Adipose tissue (tissue), 3 donors: Measurements from ENCODE around the gene DISC1. TPM values are rescaled to one million over a fixed set of nuclear protein-coding genes. Genes with fewer than 3 reads are reported as not detected.
"Not testable (repeated sequence)": the region's sequence is repeated elsewhere in the genome, so short reads cannot be mapped to it uniquely, and the experiment has no call there.

Source experiments
- H3K27ac ChIP-seq: one replicate; pipeline ENCODE4 v1.5.1; 2013; ENCODE audit warnings: low read depth, low read length
- WGBS, 3 donors: extraction: QIAGEN DNeasy Blood & Tissue Kit; methylation state at CpG; one replicate each; pipeline ENCODE4 v1.1.7; 2013; 5-methylcytosine and 5-hydroxymethylcytosine counted together
- polyA plus RNA-seq, 3 donors: library from polyadenylated mRNA; stranded (reverse); fragments of 200-250 nt; gene quantifications; one replicate each; pipeline ENCODE4 v1.2.3, GENCODE V29; 2013
- donor health status: healthy with polysubstance abuse.
- donor health status: Bipolar disorder and iron deficiency.
- donor health status: healthy.

The DISC1 gene
- polyA plus RNA-seq, 3 donors, result 0.48 to 1.5 (median 1.4) TPM

DNA sequence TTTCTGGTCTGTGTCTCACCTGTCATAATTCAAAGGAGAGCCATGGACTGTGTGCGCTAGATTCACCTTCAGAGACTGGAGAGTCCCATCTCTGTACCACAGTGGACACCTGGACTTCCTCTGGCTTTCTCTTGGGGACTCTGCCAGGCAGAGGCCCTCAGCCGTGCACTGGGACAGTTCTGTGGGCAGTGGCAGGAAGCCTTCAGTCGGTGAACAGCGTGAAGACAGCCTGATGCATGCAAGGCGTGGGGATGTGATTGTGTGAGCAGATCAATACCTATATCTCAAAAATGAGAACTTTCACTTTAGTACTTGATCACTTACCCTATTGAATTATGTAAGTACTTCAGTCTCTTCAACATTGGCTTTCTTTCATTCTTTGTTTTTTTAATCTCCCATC, 245.3 kb downstream of the DISC1 start:
- WGBS, 3 donors, result 52 to 75% (median 57%) methylated on average over 5 of the region's 5 CpGs

DNA sequence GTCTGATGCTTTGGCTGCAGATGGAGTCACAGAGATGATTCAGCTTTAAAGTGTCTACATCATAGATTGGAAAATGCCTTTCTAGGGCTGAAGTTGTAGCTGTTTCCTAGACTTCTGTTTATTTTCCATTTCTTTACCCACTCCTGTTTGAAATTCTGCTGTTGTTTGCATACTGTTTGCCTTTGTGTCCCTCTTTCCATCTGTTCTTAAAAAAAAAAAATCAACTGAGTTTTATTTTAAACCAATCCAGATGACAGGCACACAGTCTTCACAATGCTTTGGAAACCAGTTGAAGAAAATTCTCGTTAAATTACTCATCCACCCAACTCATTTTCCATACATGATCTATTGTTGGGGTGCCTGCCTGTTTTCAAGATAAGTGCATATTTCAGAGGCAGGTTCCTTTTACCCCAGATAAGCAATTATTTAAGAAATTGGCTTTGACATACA, 245.9 kb downstream of the DISC1 start:
- 82 to 93% (median 92%) methylated on average over 1 of the region's 1 CpG for WGBS, 3 donors
- no peak overlapping the region for H3K27ac ChIP-seq

More for the DNA sequence above, 245.3 kb downstream of the DISC1 start:
- H3K27ac ChIP-seq, result no peak overlapping the region

DNA sequence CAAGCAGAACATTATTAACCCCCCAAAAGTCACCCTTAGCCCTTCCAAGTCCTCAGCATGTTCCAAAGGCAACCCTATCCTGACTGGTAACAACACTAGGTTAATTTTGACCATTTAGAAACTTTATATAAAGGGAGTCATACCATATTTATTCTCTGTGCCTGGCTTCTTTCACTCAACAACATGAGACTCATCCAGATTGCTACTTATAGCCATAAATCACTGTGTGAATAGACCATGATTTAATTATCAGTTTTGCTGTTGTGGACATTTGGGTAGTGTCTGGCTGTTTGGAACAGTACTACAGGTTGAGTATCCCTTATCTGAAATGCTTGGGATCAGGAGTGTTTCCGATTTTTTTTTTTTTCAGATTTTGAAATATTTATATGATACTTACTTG, 252.1 kb downstream of the DISC1 start:
- no peak overlapping the region for H3K27ac ChIP-seq
- 73 to 95% (median 93%) methylated on average over 1 of the region's 1 CpG for WGBS, 3 donors

DNA sequence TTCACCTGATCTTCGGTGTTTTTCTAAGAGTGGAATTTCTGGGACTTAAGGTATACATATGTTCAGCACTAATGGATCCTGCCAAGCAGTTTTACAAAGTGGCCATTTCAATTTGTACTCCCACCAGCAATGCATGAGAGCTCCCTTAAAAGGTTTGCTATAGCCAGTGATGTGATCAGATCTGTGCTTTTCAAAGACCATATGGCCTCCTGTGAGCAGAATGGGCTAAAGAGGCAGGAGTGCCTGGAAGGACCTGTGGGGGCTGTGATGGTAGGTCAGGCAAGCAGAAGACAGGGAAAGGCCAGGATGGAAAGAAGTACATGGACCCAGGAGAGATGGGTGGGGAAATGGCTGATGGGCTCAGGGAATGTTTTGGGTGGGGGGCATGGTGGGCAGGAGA, 252.7 kb downstream of the DISC1 start:
- no peak overlapping the region for H3K27ac ChIP-seq
- 88 to 92% (median 90%) methylated on average over 1 of the region's 1 CpG for WGBS, 3 donors

DNA sequence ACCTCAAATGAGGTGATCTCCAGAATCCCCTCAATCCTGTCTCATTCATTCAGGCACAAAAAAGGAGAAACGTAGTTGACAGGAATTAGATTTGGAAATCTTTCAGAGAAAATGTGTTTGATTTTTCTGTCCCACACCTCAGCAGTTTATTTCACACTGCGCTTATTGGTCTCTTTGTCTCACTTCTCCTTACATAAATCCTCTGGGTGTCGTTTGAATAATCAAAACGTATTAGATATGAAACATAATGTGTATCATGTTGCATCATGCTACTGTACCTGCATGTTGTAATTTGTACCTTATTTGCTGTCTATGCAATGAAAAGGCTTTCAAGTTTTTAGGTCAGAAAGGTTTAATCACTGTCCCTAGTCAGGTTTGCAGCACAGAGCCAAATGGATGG, 255.7 kb downstream of the DISC1 start:
- no peak overlapping the region for H3K27ac ChIP-seq
- WGBS, 3 donors, result 91 to 95% (median 92%) methylated on average over 4 of the region's 4 CpGs

DNA sequence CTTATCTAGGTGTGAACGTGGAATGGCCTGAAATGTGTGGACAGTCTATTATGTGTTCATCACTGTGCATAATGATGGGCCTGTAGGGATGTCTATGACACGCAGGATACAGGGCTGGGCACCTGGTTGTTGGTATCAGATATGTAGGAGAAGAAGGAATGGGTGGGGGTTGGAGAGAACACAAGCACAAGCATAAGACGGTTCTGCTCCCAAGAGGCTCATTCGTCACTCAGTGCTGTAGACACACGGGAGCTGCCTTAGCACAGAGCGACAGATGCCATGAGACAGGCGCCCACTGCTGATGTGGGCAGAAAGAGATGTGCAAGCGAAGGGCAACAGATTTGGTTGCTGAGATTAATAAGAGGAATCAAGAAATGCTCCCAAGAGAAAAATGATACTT, 256.2 kb downstream of the DISC1 start:
- 87 to 94% (median 91%) methylated on average over 8 of the region's 8 CpGs for WGBS, 3 donors
- no peak overlapping the region for H3K27ac ChIP-seq

DNA sequence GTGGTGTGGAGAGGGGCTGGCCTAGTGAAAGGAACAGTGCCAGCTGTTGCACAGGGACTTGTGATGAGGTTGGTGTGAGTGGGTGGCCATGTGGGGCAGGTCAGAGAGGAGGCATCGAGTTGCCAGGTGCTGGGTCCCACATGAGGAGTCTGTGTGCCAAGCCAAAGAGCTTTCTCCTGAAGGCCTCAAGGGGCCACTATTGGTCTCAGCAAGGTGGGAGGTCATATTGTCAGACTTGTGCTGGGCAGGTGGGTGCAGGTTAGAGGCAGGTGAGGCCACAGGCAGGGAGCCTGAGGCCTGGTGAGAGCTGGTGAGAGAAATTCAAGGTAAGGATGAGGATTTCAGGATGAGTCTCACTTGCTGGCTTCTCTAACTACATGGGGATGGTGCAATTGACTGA, 256.8 kb downstream of the DISC1 start:
- WGBS, 3 donors, result 88 to 91% (median 90%) methylated on average over 1 of the region's 1 CpG
- H3K27ac ChIP-seq, result no peak overlapping the region

DNA sequence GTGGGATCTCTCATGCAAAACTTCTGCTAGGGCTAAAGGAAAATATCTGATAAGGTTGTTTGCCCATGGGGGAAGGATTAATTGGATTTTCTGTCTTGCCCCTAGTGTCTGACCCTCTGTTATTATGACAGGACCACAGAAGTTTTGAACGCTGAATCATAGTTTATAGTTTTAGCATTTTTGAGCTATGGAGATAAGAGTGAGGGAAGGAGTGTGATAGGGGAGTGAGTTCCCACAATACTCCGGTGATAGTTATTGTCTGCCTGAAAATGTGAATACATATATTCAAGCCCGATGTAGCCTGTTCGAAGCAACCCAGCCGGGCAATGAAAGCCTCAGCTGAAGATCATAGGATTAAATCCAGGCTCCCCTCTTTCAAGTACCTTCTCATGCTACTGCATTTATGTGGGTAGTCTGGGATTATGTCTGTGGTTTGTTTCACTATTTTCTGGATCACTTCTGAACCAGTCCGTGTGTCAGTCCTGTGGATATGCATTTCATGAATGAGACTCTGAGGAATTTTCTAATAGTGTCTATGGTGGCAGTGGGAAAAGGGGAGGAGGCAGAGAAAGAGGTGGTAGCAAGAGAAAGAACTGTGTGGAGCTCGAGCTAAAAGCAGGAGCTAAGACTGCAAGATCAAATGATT, 258.7 kb downstream of the DISC1 start:
- WGBS, 3 donors, result 68 to 75% (median 69%) methylated on average over 7 of the region's 7 CpGs
- no peak overlapping the region for H3K27ac ChIP-seq

DNA sequence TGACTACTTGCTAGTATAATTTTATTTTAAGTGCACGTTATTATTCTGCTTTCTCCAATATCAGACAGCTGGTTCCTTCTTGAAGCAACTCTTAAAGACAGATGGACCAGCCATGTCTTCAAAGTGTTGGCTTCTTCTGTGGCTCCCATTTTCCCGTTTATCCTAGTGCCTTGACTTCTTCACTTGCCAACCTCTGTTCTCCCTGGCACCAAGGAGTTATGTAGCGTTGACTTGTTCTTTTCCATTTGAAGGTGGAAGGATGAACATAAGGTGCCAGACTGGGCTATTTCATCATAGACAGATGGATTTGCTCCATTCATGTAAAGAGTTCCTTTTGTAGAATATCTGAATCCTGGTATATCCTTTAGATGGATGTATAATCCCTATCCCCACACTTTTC, 260.6 kb downstream of the DISC1 start:
- WGBS, 3 donors, result 92 to 97% (median 94%) methylated on average over 3 of the region's 3 CpGs

DNA sequence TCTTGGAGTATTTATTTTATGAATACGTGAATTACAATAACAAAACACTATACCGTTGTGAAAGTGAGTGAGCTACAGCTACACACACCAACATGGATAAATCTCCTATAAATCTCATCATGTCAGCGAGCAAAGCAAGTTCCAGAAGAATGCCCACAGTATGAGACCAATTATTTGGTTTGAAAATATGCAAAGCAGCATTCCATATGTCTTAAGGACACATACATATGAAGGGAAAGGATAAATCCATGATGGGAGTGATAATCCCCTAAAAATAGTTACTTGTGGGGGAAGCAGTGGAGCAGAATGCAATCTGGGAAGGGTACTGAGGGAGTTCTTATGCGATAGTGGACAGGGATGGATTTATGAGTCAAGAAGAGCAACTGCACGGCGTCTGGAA, 261.3 kb downstream of the DISC1 start:
- 90 to 94% (median 90%) methylated on average over 6 of the region's 6 CpGs for WGBS, 3 donors
- H3K27ac ChIP-seq, result no peak overlapping the region

More for the DNA sequence above, 260.6 kb downstream of the DISC1 start:
- no peak overlapping the region for H3K27ac ChIP-seq

DNA sequence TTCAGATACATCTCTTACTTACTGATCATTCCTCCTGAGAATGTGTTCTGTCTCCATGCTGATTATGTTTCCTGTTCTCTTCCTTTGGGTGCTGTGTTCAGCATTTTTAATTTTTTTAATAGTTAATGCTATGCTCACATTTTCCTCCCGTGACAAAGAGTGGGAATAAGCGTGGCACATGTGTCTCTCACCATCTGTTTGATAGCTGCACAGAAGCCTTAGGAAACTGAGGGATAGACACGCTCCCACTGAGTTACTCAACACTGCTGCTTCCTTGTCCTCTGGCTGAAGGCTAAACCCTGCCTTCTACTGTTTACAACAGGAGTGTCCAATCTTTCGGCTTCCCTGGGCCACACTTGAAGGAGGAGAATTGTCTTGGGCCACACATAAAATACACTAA, 264.2 kb downstream of the DISC1 start:
- WGBS, 3 donors, result 84% methylated on average over 4 of the region's 4 CpGs
- no peak overlapping the region for H3K27ac ChIP-seq

DNA sequence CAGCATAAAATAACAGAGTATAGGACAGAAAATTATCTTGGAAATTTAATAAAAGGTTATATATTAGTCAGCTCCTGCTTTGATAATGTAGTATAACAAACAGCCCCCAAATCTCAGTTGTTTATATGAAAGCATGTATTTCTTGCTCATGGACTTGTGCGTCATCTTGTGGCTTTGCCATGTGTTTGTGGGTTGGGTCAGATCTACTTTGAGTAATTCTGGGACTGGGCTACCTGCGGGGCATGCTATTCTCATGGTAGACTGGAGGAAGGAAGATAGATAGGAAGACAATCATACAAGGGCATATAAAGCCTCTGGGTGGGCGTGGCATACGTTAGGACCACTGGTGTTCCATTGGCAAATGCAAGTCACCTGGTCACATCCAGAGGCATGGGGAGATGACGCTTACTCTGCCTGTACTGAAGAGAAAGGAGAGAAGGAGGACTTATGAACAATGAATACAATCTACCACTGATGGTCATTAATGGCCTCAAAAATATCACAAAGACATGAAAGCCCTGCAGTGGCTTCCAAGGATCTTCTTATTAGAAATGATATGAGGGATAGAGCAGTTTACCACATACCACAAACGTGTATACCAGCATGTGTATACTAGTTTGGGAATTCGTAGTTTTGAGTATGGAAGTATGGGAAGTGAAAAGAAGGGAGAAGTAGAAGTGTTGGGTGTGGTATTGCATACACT, 267.0 kb downstream of the DISC1 start:
- H3K27ac ChIP-seq, result no peak overlapping the region
- WGBS, 3 donors, result 91 to 94% (median 92%) methylated on average over 7 of the region's 7 CpGs

DNA sequence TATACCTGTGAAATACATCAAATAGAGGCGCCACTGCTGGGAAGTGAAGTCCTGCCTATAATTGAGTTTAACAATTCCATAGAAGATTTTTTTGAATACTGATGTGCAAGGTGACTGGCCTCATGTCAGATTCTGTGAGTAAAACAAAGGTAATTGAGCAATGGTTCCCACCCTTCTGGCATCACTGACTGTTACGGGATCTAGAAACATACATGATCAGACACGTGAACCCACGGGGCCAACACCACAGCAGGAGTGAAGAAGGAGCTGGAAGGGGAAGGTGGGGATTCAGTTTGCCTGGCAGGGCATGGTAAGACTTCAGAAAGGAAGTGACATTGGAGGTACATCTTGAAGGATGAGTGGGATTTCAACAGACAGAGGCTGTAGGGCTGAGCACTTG, 270.2 kb downstream of the DISC1 start:
- WGBS, 3 donors, result 95 to 98% (median 95%) methylated on average over 4 of the region's 4 CpGs
- H3K27ac ChIP-seq, result no peak overlapping the region

DNA sequence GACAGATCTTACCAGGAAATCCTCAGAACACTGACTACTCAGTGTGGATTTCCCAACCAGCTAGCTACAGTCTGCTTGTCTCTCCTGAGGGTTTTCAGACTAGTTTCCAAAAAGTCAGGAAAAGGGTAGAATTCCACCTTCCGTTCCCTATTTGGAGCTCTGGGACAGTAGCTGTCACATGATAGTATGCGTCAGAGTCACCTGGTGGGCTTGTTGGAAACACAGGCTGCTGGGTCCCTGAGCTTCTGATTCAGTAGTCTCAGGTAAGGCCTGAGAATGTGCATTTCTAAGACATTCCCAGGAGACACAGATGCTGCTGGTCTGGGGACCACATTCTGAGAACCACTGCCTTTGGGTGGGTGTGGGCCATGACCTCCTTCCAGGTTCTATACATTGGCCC, 272.5 kb downstream of the DISC1 start:
- H3K27ac ChIP-seq, result no peak overlapping the region
- 91 to 98% (median 98%) methylated on average over 2 of the region's 2 CpGs for WGBS, 3 donors

DNA sequence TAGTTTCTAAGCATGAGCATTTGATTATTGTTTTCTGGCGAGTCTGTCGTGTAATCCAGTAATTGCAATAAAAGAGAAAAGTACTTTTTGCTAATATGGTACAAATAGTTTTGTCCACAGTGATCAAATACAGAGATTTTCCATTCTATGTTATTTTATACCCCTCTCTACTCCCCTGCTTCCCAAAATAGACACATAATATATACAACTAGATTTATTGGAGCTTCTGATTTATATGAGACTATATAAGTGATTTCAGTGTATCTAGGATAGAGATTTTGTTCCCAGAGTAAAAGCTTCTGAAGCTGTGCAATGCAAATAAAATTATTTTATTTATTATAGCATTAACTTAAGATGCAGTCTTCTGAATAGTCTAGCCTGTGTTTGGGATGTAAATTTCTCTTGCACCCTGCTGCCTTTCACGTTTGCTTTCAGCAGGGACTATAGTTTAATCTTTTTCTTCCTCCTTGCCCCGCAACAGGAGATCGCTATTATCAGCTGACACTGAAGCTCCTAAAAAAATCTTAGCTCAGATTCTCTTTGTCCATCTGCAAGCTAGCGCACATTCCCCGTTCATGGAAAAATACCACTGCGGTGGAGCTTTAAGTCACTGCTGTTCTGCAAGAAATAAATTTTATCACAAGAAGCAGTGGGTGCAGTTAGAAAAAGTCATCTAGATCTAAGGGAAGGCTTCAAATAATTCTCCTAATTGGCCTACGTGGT, 273.3 kb downstream of the DISC1 start:
- 78 to 88% (median 83%) methylated on average over 9 of the region's 9 CpGs for WGBS, 3 donors
- H3K27ac ChIP-seq, result no peak overlapping the region

DNA sequence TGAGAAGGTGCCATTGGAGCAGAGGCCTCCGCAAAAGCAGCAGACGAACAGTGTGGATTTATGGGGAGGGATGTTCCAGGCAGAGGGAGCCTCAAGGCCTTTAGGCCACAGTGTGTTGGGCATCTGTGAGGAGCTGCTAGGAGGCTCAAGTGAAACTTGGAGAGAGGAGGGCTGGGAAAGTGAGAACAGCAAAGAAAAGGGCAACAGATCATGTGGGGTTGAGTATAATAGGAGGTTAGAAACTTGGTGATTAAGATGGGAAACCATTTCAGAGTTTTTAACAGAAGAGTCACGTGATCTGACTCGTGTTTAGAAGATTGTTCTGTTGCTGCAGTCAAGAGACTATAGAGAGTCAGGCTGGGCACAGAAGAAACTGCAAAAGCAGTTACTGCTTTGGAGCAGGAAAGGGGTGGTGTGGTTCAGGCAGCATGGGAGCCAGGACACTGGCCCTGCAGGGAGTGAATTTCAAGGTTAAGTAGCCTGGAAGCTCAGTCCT, 277.0 kb downstream of the DISC1 start:
- WGBS, 3 donors, result 92 to 96% (median 93%) methylated on average over 4 of the region's 4 CpGs
- no peak overlapping the region for H3K27ac ChIP-seq

DNA sequence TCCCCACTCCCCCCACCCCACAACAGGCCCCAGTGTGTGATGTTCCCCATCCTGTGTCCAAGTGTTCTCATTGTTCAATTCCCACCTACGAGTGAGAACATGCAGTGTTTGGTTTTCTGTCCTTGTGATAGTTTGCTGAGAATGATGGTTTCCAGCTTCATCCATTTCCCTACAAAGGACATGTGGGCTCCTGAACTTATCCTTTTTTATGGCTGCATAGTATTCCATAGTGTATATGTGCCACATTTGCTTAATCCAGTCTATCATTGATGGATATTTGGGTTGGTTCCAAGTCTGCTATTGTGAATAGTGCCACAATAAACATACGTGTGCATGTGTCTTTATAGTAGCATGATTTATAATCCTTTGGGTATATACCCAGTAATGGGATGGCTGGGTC, 280.7 kb downstream of the DISC1 start:
- WGBS, 3 donors, result 89 to 100% (median 96%) methylated on average over 2 of the region's 2 CpGs
- not testable (repeated sequence) for H3K27ac ChIP-seq

DNA sequence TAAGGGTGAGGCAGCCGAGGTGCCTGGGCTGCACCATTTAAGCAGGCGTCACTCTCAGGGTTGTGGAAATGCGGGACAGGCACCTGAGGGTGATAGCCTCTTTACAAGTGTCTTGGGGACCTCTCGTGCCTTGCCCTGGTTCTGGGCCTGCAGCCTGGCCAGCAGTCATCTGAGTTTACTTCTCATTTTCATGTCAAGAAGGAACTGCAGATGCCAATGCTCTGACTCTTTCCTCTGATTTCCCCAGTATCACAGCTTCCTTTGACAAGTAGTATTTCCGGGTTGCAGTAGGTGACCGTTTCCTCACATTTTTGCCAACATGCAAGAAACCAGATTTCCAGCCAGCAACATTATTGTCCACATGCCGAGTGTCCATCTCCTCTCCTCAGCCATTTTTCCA, 286.9 kb downstream of the DISC1 start:
- no peak overlapping the region for H3K27ac ChIP-seq
- WGBS, 3 donors, result 74 to 85% (median 75%) methylated on average over 7 of the region's 7 CpGs

DNA sequence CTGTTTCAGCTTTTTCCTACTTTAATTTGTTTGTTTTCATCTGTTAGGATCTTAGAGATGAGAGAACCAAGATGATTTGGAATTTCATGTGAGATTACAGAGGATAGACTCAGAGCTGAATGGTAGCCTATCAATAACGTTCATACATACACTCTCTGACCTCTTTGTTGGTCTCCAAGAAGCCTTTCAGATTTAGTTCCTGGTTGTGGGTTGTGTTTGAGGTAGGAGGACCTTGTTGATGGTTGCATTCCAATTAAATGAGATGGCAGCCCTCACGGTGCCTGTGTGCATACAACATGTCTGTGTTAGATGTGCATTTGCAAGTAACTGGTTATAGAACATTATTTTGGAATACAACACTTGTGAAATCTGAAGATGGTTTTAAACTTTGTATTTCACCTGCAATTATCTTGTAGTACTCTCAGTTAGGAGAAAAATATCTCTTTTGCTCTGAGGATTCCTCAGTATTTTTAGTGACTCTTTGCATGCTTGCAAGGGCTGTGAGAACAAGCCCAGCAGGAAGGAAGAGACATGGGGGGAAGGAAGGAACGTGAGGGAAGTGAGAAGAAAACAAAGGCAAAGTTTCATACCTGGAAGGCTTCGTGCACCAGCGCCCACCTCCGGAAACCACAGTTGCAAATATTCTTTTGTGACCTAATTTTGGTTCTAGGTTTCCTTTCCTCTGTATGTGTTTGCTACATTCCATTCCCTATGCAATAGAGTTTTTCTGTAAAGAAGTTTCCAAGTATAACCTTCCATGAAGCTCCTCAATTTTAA, 291.8 kb downstream of the DISC1 start:
- no peak overlapping the region for H3K27ac ChIP-seq
- WGBS, 3 donors, result 50 to 70% (median 55%) methylated on average over 6 of the region's 6 CpGs
